Measurements from ENCODE around the gene SEMA4F. TPM values are rescaled to one million over a fixed set of nuclear protein-coding genes. Genes with fewer than 3 reads are reported as not detected.

Gene SEMA4F
- polyA plus RNA-seq, 1 donor (not counting 4 experiments of a cell fraction or from before 2014, with no cell fraction given), result 8.0 TPM

- Histone ChIP-seq H3K9ac (ENCODE audit: control insufficient read depth, extremely low read depth, insufficient read depth, low read length) (no peak overlapping the region), H3K27ac (ENCODE audit: control insufficient read depth, insufficient read depth, low read length) (no peak overlapping the region), H3K9me3 (ENCODE audit: control insufficient read depth, low read depth, low read length) (no peaks in the 10 kb centered on the region), H3K4me1 (ENCODE audit: control insufficient read depth, extremely low read depth, insufficient read depth, low read length) (no peaks in the 10 kb centered on the region), H3K9me1 (ENCODE audit: control insufficient read depth, extremely low read depth, insufficient read depth, low read length) (no peaks in the 10 kb centered on the region), H2AFZ (ENCODE audit: control insufficient read depth, low read length) (no peak overlapping the region), H3K4me2 (ENCODE audit: control insufficient read depth, extremely low read depth, insufficient read depth, low read depth, low read length) (no peak overlapping the region), H4K20me1 (ENCODE audit: control insufficient read depth, extremely low read depth, insufficient read depth, low read length) (no peaks in the 10 kb centered on the region), H3K4me3 (ENCODE audit: control insufficient read depth in 2 of 3, extremely low read depth in 1 of 3, insufficient read depth in 2 of 3, low read depth in 1 of 3, low read length in 3 of 3) (no peak overlapping the region), H3K27me3 (ENCODE audit: control insufficient read depth, extremely low read depth, insufficient read depth, low read length) (no peaks in the 10 kb centered on the region), H3K36me3 (ENCODE audit: control insufficient read depth in 2 of 2, extremely low read depth in 1 of 2, insufficient read depth in 2 of 2, low read length in 2 of 2) (no peaks in the 10 kb centered on the region), H3K79me2 (ENCODE audit: control insufficient read depth, insufficient read depth, low read length) (no peaks in the 10 kb centered on the region)
- FAIRE-seq (no peak), DNase-seq (ENCODE audit: low read depth, low spot score) (no peak)
- dilution Hi-C loops (cut with MboI; ENCODE audit: extremely low pct_ligation_motif_present, low sequenced_read_pairs), result no loop called here
- no peak for TF ChIP-seq CTCF (optimal IDR thresholded peaks at IDR 0.05 in 1 of 3, IDR thresholded peaks at IDR 0.05 in 1 of 3, conservative IDR thresholded peaks at IDR 0.05 in 1 of 3; ENCODE audit: extremely low read depth in 1 of 3, insufficient read depth in 2 of 3, low read length in 3 of 3)
- TF ChIP-seq EZH2 (IDR thresholded peaks at IDR 0.05; ENCODE audit: low read length), result no peak
Observed at GRCh38 chr2:74639550-74639949, 14.5 kb upstream of the SEMA4F start.

GRCh38 chr2:74645344-74645743 is 8.7 kb upstream of the SEMA4F start:
- DNase-seq (ENCODE audit: low read depth, low spot score), result no peak
- Histone ChIP-seq H2AFZ (ENCODE audit: control insufficient read depth, low read length) (no peak overlapping the region), H3K9me1 (ENCODE audit: control insufficient read depth, extremely low read depth, insufficient read depth, low read length) (no peaks in the 10 kb centered on the region), H3K27me3 (ENCODE audit: control insufficient read depth, extremely low read depth, insufficient read depth, low read length) (no peaks in the 10 kb centered on the region), H3K27ac (ENCODE audit: control insufficient read depth, insufficient read depth, low read length) (no peak overlapping the region), H4K20me1 (ENCODE audit: control insufficient read depth, extremely low read depth, insufficient read depth, low read length) (no peaks in the 10 kb centered on the region), H3K9me3 (ENCODE audit: control insufficient read depth, low read depth, low read length) (no peaks in the 10 kb centered on the region), H3K79me2 (ENCODE audit: control insufficient read depth, insufficient read depth, low read length) (no peaks in the 10 kb centered on the region), H3K4me1 (ENCODE audit: control insufficient read depth, extremely low read depth, insufficient read depth, low read length) (no peaks in the 10 kb centered on the region), H3K4me2 (ENCODE audit: control insufficient read depth, extremely low read depth, insufficient read depth, low read depth, low read length) (no peak overlapping the region), H3K4me3 (ENCODE audit: control insufficient read depth in 2 of 3, extremely low read depth in 1 of 3, insufficient read depth in 2 of 3, low read depth in 1 of 3, low read length in 3 of 3) (no peak overlapping the region), H3K36me3 (ENCODE audit: control insufficient read depth in 2 of 2, extremely low read depth in 1 of 2, insufficient read depth in 2 of 2, low read length in 2 of 2) (no peaks in the 10 kb centered on the region), H3K9ac (ENCODE audit: control insufficient read depth, extremely low read depth, insufficient read depth, low read length) (no peak overlapping the region)
- no peak for FAIRE-seq
- TF ChIP-seq CTCF (optimal IDR thresholded peaks at IDR 0.05 in 1 of 3, IDR thresholded peaks at IDR 0.05 in 1 of 3, conservative IDR thresholded peaks at IDR 0.05 in 1 of 3; ENCODE audit: extremely low read depth in 1 of 3, insufficient read depth in 2 of 3, low read length in 3 of 3) (no peak), EZH2 (IDR thresholded peaks at IDR 0.05; ENCODE audit: low read length) (no peak)
- dilution Hi-C loops (cut with MboI; ENCODE audit: extremely low pct_ligation_motif_present, low sequenced_read_pairs), result no loop called here

Data from keratinocyte (primary cell).